HG03045 (cell line): ENCODE data around the gene CYTIP.
"Not testable (repeated sequence)": the region's sequence is repeated elsewhere in the genome, so short reads cannot be mapped to it uniquely, and the experiment has no call there.

Experiments
- ATAC-seq: cut with Tn5 transposase; IDR thresholded peaks from one replicate; pipeline ENCODE4 v1.9.1; 2021; ENCODE audit warnings: mild to moderate bottlenecking, moderate library complexity; ENCODE audit not compliant: unreplicated experiment

CYTIP gene

GRCh38 chr2:157386747-157387146, 57.1 kb downstream of the CYTIP start:
- ATAC-seq, result no peak

- no peak for ATAC-seq
Observed at GRCh38 chr2:157386247-157386646, 57.6 kb downstream of the CYTIP start.

- ATAC-seq, result no peak
Observed at GRCh38 chr2:157377861-157378260, 66.0 kb downstream of the CYTIP start.

- no peak for ATAC-seq
Observed at GRCh38 chr2:157376041-157376440, 67.8 kb downstream of the CYTIP start.

- ATAC-seq, result no peak
Observed at GRCh38 chr2:157375384-157375783, 68.5 kb downstream of the CYTIP start.

- ATAC-seq, result not testable (repeated sequence)
Observed at GRCh38 chr2:157368508-157368907, 75.4 kb downstream of the CYTIP start.

GRCh38 chr2:157367704-157368103, 76.2 kb downstream of the CYTIP start:
- ATAC-seq, result no peak
